Type B pancreatic cell (in vitro differentiated cells): ENCODE results near the gene TTLL11. TPM values are rescaled to one million over a fixed set of nuclear protein-coding genes. Genes with fewer than 3 reads are reported as not detected.
"Not testable (repeated sequence)": the region's sequence is repeated elsewhere in the genome, so short reads cannot be mapped to it uniquely, and the experiment has no call there.

Experiments
- DNase-seq: peaks from one replicate; pipeline ENCODE4 v3.0.0; 2021; ENCODE audit warnings: mixed read lengths; ENCODE audit not compliant: unreplicated experiment; ENCODE audit errors: extremely low spot score
- H3K27ac Mint-ChIP-seq: 2 replicates; pipeline ENCODE4 v1.8.0; 2021; ENCODE audit warnings: mild to moderate bottlenecking, mixed read lengths
- H3K27me3 Mint-ChIP-seq: 2 replicates; pipeline ENCODE4 v1.8.0; 2021; ENCODE audit warnings: mixed read lengths
- H3K36me3 Mint-ChIP-seq: 2 replicates; pipeline ENCODE4 v1.8.0; 2021; ENCODE audit warnings: mixed read lengths
- H3K4me1 Mint-ChIP-seq: one replicate; pipeline ENCODE4 v1.8.0; 2021; ENCODE audit warnings: mixed read lengths; ENCODE audit not compliant: unreplicated experiment
- H3K4me3 Mint-ChIP-seq: 2 replicates; pipeline ENCODE4 v1.8.0; 2021; ENCODE audit warnings: mild to moderate bottlenecking, mixed read lengths
- H3K9me3 Mint-ChIP-seq: 2 replicates; pipeline ENCODE4 v1.8.0; 2021; ENCODE audit warnings: mixed read lengths
- total RNA-seq: library from RNA; stranded (reverse); gene quantifications from 2 replicates; pipeline ENCODE4 v1.2.1, GENCODE V29; 2021; ENCODE audit warnings: low replicate concordance
- TF ChIP-seq, protein P1 (sequence below): fragments of 200-600 bp; sonication (generic); conservative IDR thresholded peaks from 2 replicates; pipeline ENCODE4 v1.5.0; 2021; ENCODE audit warnings: antibody characterized with exemption, mild to moderate bottlenecking

Gene TTLL11
- total RNA-seq, 1 donor from 2014 or later = 8.6 TPM

DNA sequence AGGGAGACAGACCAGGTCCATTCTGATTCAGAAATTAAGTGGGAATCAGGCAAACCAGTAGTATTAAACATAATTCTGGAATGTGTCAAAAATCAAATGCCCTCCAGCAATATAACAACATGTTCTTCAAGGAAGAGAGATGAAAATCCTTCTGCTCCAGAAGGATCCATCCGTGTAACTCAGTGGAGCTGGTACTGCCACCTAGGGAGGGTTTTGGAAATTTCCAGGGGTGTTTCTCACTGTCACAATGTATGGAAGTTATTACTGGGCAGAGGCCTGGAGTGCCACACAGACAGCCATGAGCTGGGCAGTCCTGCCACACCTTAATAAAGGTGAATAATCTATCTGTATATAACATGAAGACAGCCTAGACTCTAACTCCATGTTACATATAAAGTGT, 87.5 kb downstream of the TTLL11 start:
- no peaks in the 10 kb centered on the region for H3K36me3 Mint-ChIP-seq
- no peaks in the 10 kb centered on the region for H3K27me3 Mint-ChIP-seq
- H3K27ac Mint-ChIP-seq = no peak overlapping the region
- DNase-seq = peak; percentile 16
- no peaks in the 10 kb centered on the region for H3K9me3 Mint-ChIP-seq
- TF ChIP-seq, protein P1, sequence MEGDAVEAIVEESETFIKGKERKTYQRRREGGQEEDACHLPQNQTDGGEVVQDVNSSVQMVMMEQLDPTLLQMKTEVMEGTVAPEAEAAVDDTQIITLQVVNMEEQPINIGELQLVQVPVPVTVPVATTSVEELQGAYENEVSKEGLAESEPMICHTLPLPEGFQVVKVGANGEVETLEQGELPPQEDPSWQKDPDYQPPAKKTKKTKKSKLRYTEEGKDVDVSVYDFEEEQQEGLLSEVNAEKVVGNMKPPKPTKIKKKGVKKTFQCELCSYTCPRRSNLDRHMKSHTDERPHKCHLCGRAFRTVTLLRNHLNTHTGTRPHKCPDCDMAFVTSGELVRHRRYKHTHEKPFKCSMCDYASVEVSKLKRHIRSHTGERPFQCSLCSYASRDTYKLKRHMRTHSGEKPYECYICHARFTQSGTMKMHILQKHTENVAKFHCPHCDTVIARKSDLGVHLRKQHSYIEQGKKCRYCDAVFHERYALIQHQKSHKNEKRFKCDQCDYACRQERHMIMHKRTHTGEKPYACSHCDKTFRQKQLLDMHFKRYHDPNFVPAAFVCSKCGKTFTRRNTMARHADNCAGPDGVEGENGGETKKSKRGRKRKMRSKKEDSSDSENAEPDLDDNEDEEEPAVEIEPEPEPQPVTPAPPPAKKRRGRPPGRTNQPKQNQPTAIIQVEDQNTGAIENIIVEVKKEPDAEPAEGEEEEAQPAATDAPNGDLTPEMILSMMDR = peak; percentile 63
- peaks cover 5% of the 10 kb centered on the region for H3K4me1 Mint-ChIP-seq
- no peak overlapping the region for H3K4me3 Mint-ChIP-seq

DNA sequence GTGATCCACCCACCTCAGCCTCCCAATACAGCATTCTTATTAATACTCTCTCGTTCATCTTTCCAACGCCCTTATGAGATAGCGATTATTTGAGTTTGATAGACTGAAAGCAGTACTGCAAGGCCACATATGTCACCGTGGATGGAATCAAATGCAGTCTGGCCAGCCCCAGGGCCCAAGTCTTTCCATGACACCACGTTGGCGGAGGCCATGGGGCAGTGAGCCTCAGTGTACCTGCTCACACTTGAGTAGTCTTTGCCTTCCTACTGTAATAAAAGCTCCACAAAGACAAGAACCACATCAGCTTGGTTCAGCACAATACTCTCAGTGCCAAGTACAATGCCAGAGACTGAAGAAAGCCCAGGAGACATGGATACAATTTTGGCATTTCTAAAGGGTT, 88.5 kb downstream of the TTLL11 start:
- H3K27ac Mint-ChIP-seq = no peak overlapping the region
- H3K4me3 Mint-ChIP-seq = no peak overlapping the region
- no peaks in the 10 kb centered on the region for H3K9me3 Mint-ChIP-seq
- TF ChIP-seq, protein P1 = no peak
- no peaks in the 10 kb centered on the region for H3K27me3 Mint-ChIP-seq
- no peaks in the 10 kb centered on the region for H3K36me3 Mint-ChIP-seq
- peaks cover 5% of the 10 kb centered on the region for H3K4me1 Mint-ChIP-seq
- DNase-seq = peak; percentile 27

DNA sequence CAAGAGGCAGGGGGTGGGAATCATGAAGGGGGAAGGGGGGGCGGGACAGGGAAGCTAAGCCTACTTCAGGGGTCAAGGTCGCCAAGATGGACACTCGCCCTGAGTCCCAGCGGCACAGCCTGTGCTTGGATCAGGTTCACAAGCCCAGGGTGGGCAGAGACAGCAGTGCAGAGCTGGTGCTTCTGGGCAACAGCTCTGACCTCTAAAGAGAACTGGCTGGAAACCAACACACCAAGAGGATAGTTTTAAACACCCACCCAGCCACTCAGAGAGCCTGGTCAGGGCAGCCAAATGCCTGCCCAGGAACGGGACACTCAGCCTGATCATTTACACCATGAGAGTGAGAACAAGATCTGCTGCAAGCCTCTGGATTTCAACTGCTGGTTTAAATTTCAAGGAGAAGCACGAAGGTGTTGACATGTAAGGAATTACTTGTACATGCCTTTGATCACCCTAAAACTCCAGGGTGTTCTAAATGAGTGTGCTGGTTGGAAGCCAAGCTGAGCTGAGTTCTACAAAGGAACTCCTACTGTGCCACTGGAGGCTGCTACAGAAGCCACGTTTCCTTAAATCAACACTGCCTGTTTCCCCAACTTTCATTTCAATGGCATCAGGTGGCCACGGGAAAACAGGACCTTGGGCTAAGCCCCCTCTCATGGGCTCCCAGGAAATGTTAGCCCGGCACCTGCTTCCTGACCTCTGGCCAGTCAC, 91.5 kb downstream of the TTLL11 start:
- no peaks in the 10 kb centered on the region for H3K36me3 Mint-ChIP-seq
- H3K27ac Mint-ChIP-seq = no peak overlapping the region
- H3K9me3 Mint-ChIP-seq = no peaks in the 10 kb centered on the region
- no peaks in the 10 kb centered on the region for H3K4me1 Mint-ChIP-seq
- no peak overlapping the region for H3K4me3 Mint-ChIP-seq
- H3K27me3 Mint-ChIP-seq = no peaks in the 10 kb centered on the region
- peak; percentile 39 for DNase-seq
- TF ChIP-seq, protein P1 = no peak

DNA sequence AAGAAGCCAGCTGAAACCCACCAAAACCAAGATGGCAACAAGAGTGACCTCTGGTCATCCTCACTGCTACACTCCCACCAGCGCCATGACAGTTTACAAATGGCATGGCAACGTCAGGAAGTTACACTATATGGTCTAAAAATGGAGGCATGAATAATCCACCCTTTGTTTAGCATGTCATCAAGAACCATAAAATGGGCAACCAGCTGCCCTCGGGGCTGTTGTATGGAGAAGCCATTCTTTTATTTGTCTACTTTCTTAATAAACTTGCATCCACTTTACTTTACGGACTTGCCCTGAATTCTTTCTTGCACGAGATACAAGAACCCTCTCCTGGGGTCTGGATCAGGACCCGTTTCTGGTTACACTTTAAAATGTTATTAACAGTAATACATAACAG, 92.6 kb downstream of the TTLL11 start:
- H3K27ac Mint-ChIP-seq, H3K4me3 Mint-ChIP-seq, H3K4me1 Mint-ChIP-seq, H3K36me3 Mint-ChIP-seq, H3K27me3 Mint-ChIP-seq, H3K9me3 Mint-ChIP-seq, DNase-seq: not testable (repeated sequence)

- H3K27me3 Mint-ChIP-seq = no peaks in the 10 kb centered on the region
- H3K36me3 Mint-ChIP-seq = no peaks in the 10 kb centered on the region
- H3K4me3 Mint-ChIP-seq = no peak overlapping the region
- no peaks in the 10 kb centered on the region for H3K4me1 Mint-ChIP-seq
- DNase-seq = peak; percentile 16
- H3K27ac Mint-ChIP-seq = no peak overlapping the region
- TF ChIP-seq, protein P1 = no peak
- no peaks in the 10 kb centered on the region for H3K9me3 Mint-ChIP-seq
Observed at GRCh38 chr9:121999556-121999955, 93.6 kb downstream of the TTLL11 start.

DNA sequence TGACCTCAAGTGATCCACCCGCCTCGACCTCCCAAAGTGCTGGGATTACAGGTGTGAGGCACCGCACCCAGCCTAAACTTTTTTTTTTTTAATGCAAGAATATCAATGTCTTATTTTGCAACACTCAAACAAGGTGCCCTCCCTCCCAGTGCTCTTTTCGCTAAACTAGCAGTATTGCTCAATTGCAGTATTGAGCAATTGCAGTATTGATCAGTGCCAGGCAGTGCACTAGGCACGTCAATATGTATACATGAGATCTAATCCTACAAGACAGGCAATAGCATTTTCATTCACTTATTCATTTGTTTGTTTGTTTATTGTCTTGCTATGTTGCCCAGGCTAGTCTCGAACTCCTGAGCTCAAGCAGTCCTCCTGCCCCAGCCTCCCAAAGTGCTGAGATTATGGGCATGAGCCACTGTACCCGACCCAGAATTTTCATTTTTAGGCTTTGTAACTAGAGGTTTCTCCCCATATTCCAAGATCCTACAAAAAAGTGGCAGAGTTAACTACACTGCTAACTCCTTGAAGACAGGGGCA, 94.5 kb downstream of the TTLL11 start:
- no peak overlapping the region for H3K27ac Mint-ChIP-seq
- no peak for DNase-seq
- H3K4me1 Mint-ChIP-seq = no peaks in the 10 kb centered on the region
- no peaks in the 10 kb centered on the region for H3K9me3 Mint-ChIP-seq
- H3K4me3 Mint-ChIP-seq = no peak overlapping the region
- H3K36me3 Mint-ChIP-seq = no peaks in the 10 kb centered on the region
- H3K27me3 Mint-ChIP-seq = no peaks in the 10 kb centered on the region
- TF ChIP-seq, protein P1 = no peak
